Activated T-cell treated with anti-CD3 and anti-CD28 coated beads, Interleukin-2, amount 50 U/mL, for 72 hours (primary cell): ENCODE measurements around the gene ECT2L. TPM values are rescaled to one million over a fixed set of nuclear protein-coding genes. Genes with fewer than 3 reads are reported as not detected.
"Not testable (repeated sequence)": the region's sequence is repeated elsewhere in the genome, so short reads cannot be mapped to it uniquely, and the experiment has no call there.

Experiments used
- ATAC-seq, 2 donors: fragments of 150-1000 bp; cut with Tn5 transposase; replicated peaks in 1 of 2; 2 replicates each; pipeline ENCODE4 v1.10.0; 2021; ENCODE audit warnings: moderate library complexity in 2 of 2, mild to moderate bottlenecking in 1 of 2
- DNase-seq, 2 donors: peaks; one replicate each; pipeline ENCODE4 v3.0.0; 2021 to 2022; ENCODE audit warnings: mixed read lengths in 1 of 2
- H3K27ac Mint-ChIP-seq: one replicate; pipeline ENCODE4 v1.8.0; 2022; ENCODE audit warnings: mild to moderate bottlenecking, moderate library complexity, mixed read lengths
- H3K27me3 Mint-ChIP-seq: one replicate; pipeline ENCODE4 v1.8.0; 2022; ENCODE audit warnings: low read depth, mixed read lengths
- H3K36me3 Mint-ChIP-seq, 2 donors: one replicate each; pipeline ENCODE4 v1.8.0; 2022; ENCODE audit warnings: mixed read lengths in 2 of 2, mild to moderate bottlenecking in 1 of 2; ENCODE audit not compliant: insufficient read depth in 2 of 2
- H3K4me1 Mint-ChIP-seq: one replicate; pipeline ENCODE4 v1.8.0; 2022; ENCODE audit warnings: low read depth, mixed read lengths
- H3K4me3 Mint-ChIP-seq, 2 donors: one replicate each; pipeline ENCODE4 v1.8.0; 2022; ENCODE audit warnings: mild to moderate bottlenecking in 2 of 2, mixed read lengths in 2 of 2, moderate library complexity in 2 of 2
- H3K9me3 Mint-ChIP-seq, 2 donors: one replicate each; pipeline ENCODE4 v1.8.0; 2022; ENCODE audit warnings: mixed read lengths in 2 of 2
- total RNA-seq, 2 donors: library from RNA; stranded (reverse); gene quantifications; one replicate each; pipeline ENCODE4 v1.2.3, GENCODE V29; 2022

ECT2L gene
- total RNA-seq, 2 donors from 2014 or later: not detected

- Mint-ChIP-seq H3K27me3 (no peaks in the 10 kb centered on the region), H3K4me1 (peaks cover 20% of the 10 kb centered on the region), H3K9me3 (peaks cover 0 to 2% of the 10 kb centered on the region in 2 donors), H3K4me3 (no peak overlapping the region), H3K27ac (no peak overlapping the region), H3K36me3 (peaks cover 11 to 15% of the 10 kb centered on the region in 2 donors)
- ATAC-seq: peak in 1 of 2 donors; percentile 19
- DNase-seq: no peak
Measured at GRCh38 chr6:138896104-138896756, 100.3 kb downstream of the ECT2L start.

GRCh38 chr6:138897031-138897430, 101.1 kb downstream of the ECT2L start:
- Mint-ChIP-seq H3K36me3 (peaks cover 11 to 15% of the 10 kb centered on the region in 2 donors), H3K9me3 (peaks cover 0 to under 1% of the 10 kb centered on the region in 2 donors), H3K27ac (no peak overlapping the region), H3K4me3 (no peak overlapping the region), H3K27me3 (no peaks in the 10 kb centered on the region), H3K4me1 (peaks cover 14% of the 10 kb centered on the region)
- ATAC-seq (no peak), DNase-seq (no peak)

- ATAC-seq (no peak), DNase-seq (no peak)
- Mint-ChIP-seq H3K4me3 (no peak overlapping the region), H3K27ac (no peak overlapping the region), H3K27me3 (no peaks in the 10 kb centered on the region), H3K4me1 (peaks cover 4% of the 10 kb centered on the region), H3K36me3 (peaks cover 4 to 26% of the 10 kb centered on the region in 2 donors), H3K9me3 (no peaks in the 10 kb centered on the region)
Measured at GRCh38 chr6:138907167-138907566, 111.3 kb downstream of the ECT2L start.

- Mint-ChIP-seq H3K27ac (peak overlapping the region; percentile 88), H3K36me3 (peaks cover 11 to 31% of the 10 kb centered on the region in 2 donors)
- no peak for ATAC-seq
Measured at GRCh38 chr6:138909511-138909910, 113.6 kb downstream of the ECT2L start.

GRCh38 chr6:138909975-138910374, 114.1 kb downstream of the ECT2L start:
- Mint-ChIP-seq H3K4me1 (peaks cover 4% of the 10 kb centered on the region), H3K27ac (no peak overlapping the region), H3K4me3 (no peak overlapping the region)

More at GRCh38 chr6:138909511-138909910, 113.6 kb downstream of the ECT2L start:
- H3K27me3 Mint-ChIP-seq: no peaks in the 10 kb centered on the region
- DNase-seq: no peak
- no peak overlapping the region for H3K4me3 Mint-ChIP-seq
- no peaks in the 10 kb centered on the region for H3K9me3 Mint-ChIP-seq
- H3K4me1 Mint-ChIP-seq: peaks cover 4% of the 10 kb centered on the region

GRCh38 chr6:138912308-138912707, 116.4 kb downstream of the ECT2L start:
- peaks cover 4% of the 10 kb centered on the region for H3K4me1 Mint-ChIP-seq
- DNase-seq: no peak
- H3K27ac Mint-ChIP-seq: no peak overlapping the region
- no peaks in the 10 kb centered on the region for H3K9me3 Mint-ChIP-seq
- no peaks in the 10 kb centered on the region for H3K27me3 Mint-ChIP-seq
- H3K36me3 Mint-ChIP-seq: peaks cover 11 to 39% of the 10 kb centered on the region in 2 donors
- no peak for ATAC-seq
- no peak overlapping the region for H3K4me3 Mint-ChIP-seq

More at GRCh38 chr6:138909975-138910374, 114.1 kb downstream of the ECT2L start:
- Mint-ChIP-seq H3K27me3 (no peaks in the 10 kb centered on the region), H3K36me3 (peaks cover 11 to 33% of the 10 kb centered on the region in 2 donors), H3K9me3 (no peaks in the 10 kb centered on the region)
- DNase-seq: no peak
- ATAC-seq: no peak

- DNase-seq (no peak), ATAC-seq (no peak)
- Mint-ChIP-seq H3K27me3 (no peaks in the 10 kb centered on the region), H3K9me3 (no peaks in the 10 kb centered on the region), H3K27ac (peak overlapping the region; percentile 19), H3K4me1 (peaks cover 4% of the 10 kb centered on the region), H3K36me3 (peaks cover 14 to 36% of the 10 kb centered on the region in 2 donors), H3K4me3 (no peak overlapping the region)
Measured at GRCh38 chr6:138914701-138915100, 118.8 kb downstream of the ECT2L start.

GRCh38 chr6:138920906-138921305, 125.0 kb downstream of the ECT2L start:
- no peaks in the 10 kb centered on the region for H3K9me3 Mint-ChIP-seq
- no peak overlapping the region for H3K4me3 Mint-ChIP-seq
- DNase-seq: no peak

GRCh38 chr6:138923561-138923960, 127.7 kb downstream of the ECT2L start:
- no peak overlapping the region for H3K27ac Mint-ChIP-seq
- no peaks in the 10 kb centered on the region for H3K9me3 Mint-ChIP-seq
- H3K4me1 Mint-ChIP-seq: no peaks in the 10 kb centered on the region
- peaks cover 3 to 19% of the 10 kb centered on the region in 2 donors for H3K36me3 Mint-ChIP-seq
- DNase-seq (no peak), ATAC-seq (no peak)
- H3K4me3 Mint-ChIP-seq: no peak overlapping the region
- H3K27me3 Mint-ChIP-seq: no peaks in the 10 kb centered on the region

More at GRCh38 chr6:138920906-138921305, 125.0 kb downstream of the ECT2L start:
- Mint-ChIP-seq H3K27me3 (no peaks in the 10 kb centered on the region), H3K36me3 (peaks cover 3 to 18% of the 10 kb centered on the region in 2 donors), H3K27ac (no peak overlapping the region), H3K4me1 (no peaks in the 10 kb centered on the region)
- ATAC-seq: no peak

GRCh38 chr6:138925806-138926205, 129.9 kb downstream of the ECT2L start:
- H3K36me3 Mint-ChIP-seq: peaks cover 0 to 14% of the 10 kb centered on the region in 2 donors
- H3K4me1 Mint-ChIP-seq: no peaks in the 10 kb centered on the region
- no peaks in the 10 kb centered on the region for H3K27me3 Mint-ChIP-seq
- no peak for ATAC-seq
- DNase-seq: no peak
- H3K9me3 Mint-ChIP-seq: no peaks in the 10 kb centered on the region
- no peak overlapping the region for H3K4me3 Mint-ChIP-seq
- no peak overlapping the region for H3K27ac Mint-ChIP-seq

GRCh38 chr6:138926579-138926978, 130.7 kb downstream of the ECT2L start:
- Mint-ChIP-seq H3K27ac (no peak overlapping the region), H3K4me3 (no peak overlapping the region), H3K27me3 (no peaks in the 10 kb centered on the region), H3K36me3 (peaks cover 0 to 14% of the 10 kb centered on the region in 2 donors), H3K4me1 (no peaks in the 10 kb centered on the region), H3K9me3 (no peaks in the 10 kb centered on the region)
- no peak for ATAC-seq
- DNase-seq: no peak

GRCh38 chr6:138931660-138932059, 135.8 kb downstream of the ECT2L start:
- no peaks in the 10 kb centered on the region for H3K4me1 Mint-ChIP-seq
- H3K9me3 Mint-ChIP-seq: peaks cover under 1 to 2% of the 10 kb centered on the region in 2 donors
- ATAC-seq: no peak
- H3K36me3 Mint-ChIP-seq: peaks cover 2 to 18% of the 10 kb centered on the region in 2 donors
- H3K4me3 Mint-ChIP-seq: no peak overlapping the region
- H3K27ac Mint-ChIP-seq: no peak overlapping the region
- no peak for DNase-seq
- no peaks in the 10 kb centered on the region for H3K27me3 Mint-ChIP-seq

GRCh38 chr6:138936873-138937272, 141.0 kb downstream of the ECT2L start:
- H3K4me1 Mint-ChIP-seq, H3K9me3 Mint-ChIP-seq, H3K27ac Mint-ChIP-seq, H3K4me3 Mint-ChIP-seq, H3K27me3 Mint-ChIP-seq, DNase-seq, ATAC-seq: not testable (repeated sequence)
- peaks cover 8 to 40% of the 10 kb centered on the region in 2 donors for H3K36me3 Mint-ChIP-seq
